Measurements from ENCODE around the gene DENND2A.

- no peak for TF ChIP-seq RCOR1 (IDR thresholded peaks at IDR 0.05; ENCODE audit: low read depth, low read length)
- TF ChIP-seq RFX5 (IDR thresholded peaks at IDR 0.05) = no peak
- TF ChIP-seq USF2 (IDR thresholded peaks at IDR 0.05) = no peak
These were observed 35.3 kb downstream of the DENND2A start for GRCh38 chr7:140605337-140605736.

All from A549 (cell line).